Large intestine (tissue), 3 donors: ENCODE data around the gene FCGBP. TPM values are rescaled to one million over a fixed set of nuclear protein-coding genes. Genes with fewer than 3 reads are reported as not detected.
"Not testable (repeated sequence)": the region's sequence is repeated elsewhere in the genome, so short reads cannot be mapped to it uniquely, and the experiment has no call there.

Experiments
- DNase-seq, 2 donors: peaks; one replicate each; pipeline versions ENCODE4 v3.0.0 to v3.0.0-alpha.2; 2013
- H3K27ac ChIP-seq: one replicate; pipeline ENCODE4 v1.5.1; 2013; ENCODE audit warnings: low read length
- H3K27me3 ChIP-seq: 2 replicates; pipeline ENCODE4 v1.6.1; 2013; ENCODE audit warnings: low read length; ENCODE audit not compliant: control insufficient read depth, insufficient read depth
- H3K36me3 ChIP-seq: 2 replicates; pipeline ENCODE4 v1.6.1; 2013; ENCODE audit warnings: low read length; ENCODE audit not compliant: control insufficient read depth, insufficient read depth
- H3K4me1 ChIP-seq: one replicate; pipeline ENCODE4 v1.6.1; 2013; ENCODE audit warnings: low read length; ENCODE audit not compliant: control insufficient read depth, insufficient read depth
- H3K4me3 ChIP-seq: one replicate; pipeline ENCODE4 v1.5.1; 2013; ENCODE audit warnings: low read length
- H3K9me3 ChIP-seq: one replicate; pipeline ENCODE4 v1.6.1; 2013; ENCODE audit warnings: mild to moderate bottlenecking, low read depth, low read length, moderate library complexity; ENCODE audit not compliant: control insufficient read depth
- WGBS: methylation state at CpG from one replicate; pipeline ENCODE4 v1.1.5; 2013; ENCODE audit warnings: low lambda C conversion rate; ENCODE audit not compliant: insufficient coverage; 5-methylcytosine and 5-hydroxymethylcytosine counted together
- polyA plus RNA-seq: library from polyadenylated mRNA; unstranded; fragments of 120-200 nt; gene quantifications from one replicate; pipeline ENCODE4 v1.2.1, GENCODE V29; 2013

Gene FCGBP
- polyA plus RNA-seq, 1 donor = 609 TPM

- no peak overlapping the region for H3K4me3 ChIP-seq
- 50% methylated on average over 1 of the region's 6 CpGs for WGBS
- no peak overlapping the region for H3K27ac ChIP-seq
- peaks cover 8% of the 10 kb centered on the region for H3K4me1 ChIP-seq
- H3K27me3 ChIP-seq = no peaks in the 10 kb centered on the region
- H3K9me3 ChIP-seq = no peaks in the 10 kb centered on the region
- peaks cover 23% of the 10 kb centered on the region for H3K36me3 ChIP-seq
- DNase-seq = no peak
These were observed 34.8 kb upstream of the FCGBP start for GRCh38 chr19:39969266-39969665.

- peaks cover 18% of the 10 kb centered on the region for H3K36me3 ChIP-seq
- H3K27me3 ChIP-seq = no peaks in the 10 kb centered on the region
- H3K27ac ChIP-seq = no peak overlapping the region
- H3K9me3 ChIP-seq = no peaks in the 10 kb centered on the region
- peaks cover 8% of the 10 kb centered on the region for H3K4me1 ChIP-seq
- H3K4me3 ChIP-seq = no peak overlapping the region
- no CpG with 5 or more reads among the region's 15 CpGs for WGBS
- no peak for DNase-seq
These were observed 34.4 kb upstream of the FCGBP start for GRCh38 chr19:39968789-39969188.

GRCh38 chr19:39967561-39967960 lies 33.1 kb upstream of the FCGBP start:
- Histone ChIP-seq H3K9me3 (no peaks in the 10 kb centered on the region), H3K36me3 (peaks cover 6% of the 10 kb centered on the region), H3K4me1 (peaks cover 8% of the 10 kb centered on the region), H3K27ac (no peak overlapping the region), H3K4me3 (no peak overlapping the region), H3K27me3 (no peaks in the 10 kb centered on the region)
- 57% methylated on average over 1 of the region's 9 CpGs for WGBS
- DNase-seq = no peak

GRCh38 chr19:39966617-39967016 lies 32.2 kb upstream of the FCGBP start:
- H3K4me1 ChIP-seq = peaks cover 3% of the 10 kb centered on the region
- H3K9me3 ChIP-seq = no peaks in the 10 kb centered on the region
- no peak overlapping the region for H3K4me3 ChIP-seq
- H3K27ac ChIP-seq = no peak overlapping the region
- no peaks in the 10 kb centered on the region for H3K36me3 ChIP-seq
- WGBS = no CpG with 5 or more reads among the region's 6 CpGs
- H3K27me3 ChIP-seq = no peaks in the 10 kb centered on the region
- DNase-seq = no peak

- WGBS = no CpG with 5 or more reads among the region's 3 CpGs
- no peaks in the 10 kb centered on the region for H3K9me3 ChIP-seq
- DNase-seq = no peak
- H3K4me3 ChIP-seq = no peak overlapping the region
- H3K4me1 ChIP-seq = no peaks in the 10 kb centered on the region
- H3K36me3 ChIP-seq = no peaks in the 10 kb centered on the region
- no peak overlapping the region for H3K27ac ChIP-seq
- H3K27me3 ChIP-seq = no peaks in the 10 kb centered on the region
These were observed 29.5 kb upstream of the FCGBP start for GRCh38 chr19:39963898-39964297.

GRCh38 chr19:39959407-39959806 lies 25.0 kb upstream of the FCGBP start:
- not testable (repeated sequence) for H3K9me3 ChIP-seq, H3K36me3 ChIP-seq, H3K27me3 ChIP-seq, H3K27ac ChIP-seq, H3K4me3 ChIP-seq, H3K4me1 ChIP-seq, DNase-seq
- WGBS = 67% methylated on average over 1 of the region's 13 CpGs

- H3K4me3 ChIP-seq, H3K9me3 ChIP-seq, H3K27ac ChIP-seq, H3K36me3 ChIP-seq, H3K4me1 ChIP-seq, H3K27me3 ChIP-seq, DNase-seq: not testable (repeated sequence)
- WGBS = 86% methylated on average over 1 of the region's 3 CpGs
These were observed 24.5 kb upstream of the FCGBP start for GRCh38 chr19:39958942-39959341.

- not testable (repeated sequence) for H3K27me3 ChIP-seq, H3K4me3 ChIP-seq, H3K9me3 ChIP-seq, DNase-seq, H3K4me1 ChIP-seq, H3K27ac ChIP-seq, H3K36me3 ChIP-seq
- WGBS = no CpG with 5 or more reads among the region's 5 CpGs
These were observed 23.5 kb upstream of the FCGBP start for GRCh38 chr19:39957886-39958285.

GRCh38 chr19:39953915-39954314 lies 19.5 kb upstream of the FCGBP start:
- no peaks in the 10 kb centered on the region for H3K36me3 ChIP-seq
- no peaks in the 10 kb centered on the region for H3K9me3 ChIP-seq
- no peak overlapping the region for H3K4me3 ChIP-seq
- H3K27me3 ChIP-seq = no peaks in the 10 kb centered on the region
- no peak for DNase-seq
- no peaks in the 10 kb centered on the region for H3K4me1 ChIP-seq
- no CpG with 5 or more reads among the region's 7 CpGs for WGBS
- no peak overlapping the region for H3K27ac ChIP-seq

- no peak for DNase-seq
- peaks cover 2% of the 10 kb centered on the region for H3K4me1 ChIP-seq
- no peak overlapping the region for H3K27ac ChIP-seq
- no peaks in the 10 kb centered on the region for H3K9me3 ChIP-seq
- H3K27me3 ChIP-seq = no peaks in the 10 kb centered on the region
- no peaks in the 10 kb centered on the region for H3K36me3 ChIP-seq
- no peak overlapping the region for H3K4me3 ChIP-seq
- WGBS = 100% methylated on average over 1 of the region's 3 CpGs
These were observed 17.3 kb upstream of the FCGBP start for GRCh38 chr19:39951686-39952085.

GRCh38 chr19:39951065-39951650 lies 16.7 kb upstream of the FCGBP start:
- H3K4me1 ChIP-seq = peaks cover 6% of the 10 kb centered on the region
- no peaks in the 10 kb centered on the region for H3K36me3 ChIP-seq
- WGBS = no CpG with 5 or more reads among the region's 2 CpGs
- H3K27ac ChIP-seq = no peak overlapping the region
- no peak overlapping the region for H3K4me3 ChIP-seq
- no peak for DNase-seq
- H3K9me3 ChIP-seq = no peaks in the 10 kb centered on the region
- H3K27me3 ChIP-seq = no peaks in the 10 kb centered on the region
